Daoy (cell line): ENCODE data around the gene HPSE2. TPM values are rescaled to one million over a fixed set of nuclear protein-coding genes. Genes with fewer than 3 reads are reported as not detected.

Source experiments
- DNase-seq: peaks from one replicate; pipeline ENCODE4 v3.0.0-alpha.2; 2015; ENCODE audit warnings: low read depth
- total RNA-seq: library from RNA; depleted of rRNA; stranded (reverse); fragments of >200 nt; shearing (Covaris generic); gene quantifications from 2 replicates; pipeline ENCODE4 v1.2.3, GENCODE V29; 2014

The HPSE2 gene
- total RNA-seq, 1 experiment from 2014 or later, result 0.06 TPM

DNA sequence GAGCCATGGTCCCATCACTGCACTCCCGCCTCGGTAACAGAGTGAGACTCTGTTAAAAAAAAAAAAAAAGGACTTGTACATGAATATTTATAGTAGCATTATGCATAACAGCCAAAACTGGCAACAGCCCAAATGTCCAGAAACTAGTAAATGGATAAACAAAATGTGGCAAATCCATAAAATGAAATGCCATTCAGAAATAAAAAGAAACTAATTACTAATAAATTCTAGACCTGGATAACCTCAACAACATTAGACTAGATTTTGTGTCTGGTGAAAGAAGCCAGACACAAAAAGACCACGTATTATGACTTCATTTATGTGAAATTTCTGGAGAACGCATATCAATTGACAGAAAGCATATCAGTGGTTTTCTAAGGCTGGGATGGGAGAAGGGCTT is 74.5 kb downstream of the HPSE2 start:
- DNase-seq, result no peak

DNA sequence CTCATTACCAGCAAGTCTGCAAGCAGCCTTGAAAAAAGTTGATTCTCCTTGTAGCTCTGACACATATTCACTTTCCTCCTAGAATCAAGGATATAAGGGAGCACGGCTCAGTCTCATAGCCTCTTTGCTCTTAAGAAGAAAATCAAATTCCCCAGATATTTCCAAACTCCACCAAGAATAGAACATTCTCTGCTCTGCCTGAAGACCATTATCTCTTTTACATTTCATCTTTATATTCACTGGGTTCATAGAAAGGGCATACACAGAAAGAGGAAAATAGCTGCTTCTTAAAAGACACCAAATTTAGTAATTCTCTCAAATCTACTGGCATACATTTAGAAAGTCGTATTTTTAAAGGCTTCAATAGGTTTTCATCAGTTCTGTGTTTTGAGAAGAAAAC is 92.0 kb downstream of the HPSE2 start:
- DNase-seq, result no peak

DNA sequence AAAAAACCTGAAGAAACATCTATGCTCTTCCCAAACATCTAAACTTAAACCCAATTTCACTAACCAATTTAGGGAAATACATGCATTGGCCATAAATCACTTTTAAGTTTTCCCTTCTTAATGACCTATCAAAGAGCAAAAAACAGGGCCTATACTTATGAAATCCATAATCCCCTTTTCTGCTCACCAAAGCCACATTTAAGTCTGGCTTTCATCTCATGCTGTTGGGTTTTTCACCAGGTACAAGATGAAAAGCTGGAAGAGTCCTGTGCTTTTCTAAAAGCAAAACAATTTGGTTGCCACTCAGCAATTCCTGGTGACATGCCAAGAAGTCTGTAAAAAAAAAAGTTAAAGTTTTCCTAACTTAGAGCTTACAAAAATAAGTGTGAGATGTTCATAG is 92.6 kb downstream of the HPSE2 start:
- DNase-seq, result no peak

- peak; percentile 34 for DNase-seq
These were observed 102.8 kb downstream of the HPSE2 start for GRCh38 chr10:99132897-99133296.

DNA sequence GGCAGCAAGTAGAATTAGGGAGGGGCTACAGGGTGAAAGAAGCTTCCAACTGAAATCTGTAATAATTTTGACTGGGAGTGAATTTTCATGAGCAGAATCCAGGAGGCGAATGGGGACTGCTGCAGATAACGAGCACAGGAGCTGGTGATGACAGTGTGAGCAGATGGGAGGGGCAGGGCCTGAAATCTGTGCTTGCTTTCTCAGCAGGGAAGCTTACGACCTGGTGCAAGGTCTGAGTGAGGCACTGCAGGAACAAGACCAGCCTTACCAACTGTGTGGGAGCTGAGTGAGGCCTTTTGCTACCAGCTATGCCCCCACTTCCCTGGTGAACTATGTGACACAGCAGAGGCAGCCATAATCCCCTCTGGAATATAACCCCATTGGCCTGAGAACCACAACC is 109.8 kb downstream of the HPSE2 start:
- no peak for DNase-seq

DNA sequence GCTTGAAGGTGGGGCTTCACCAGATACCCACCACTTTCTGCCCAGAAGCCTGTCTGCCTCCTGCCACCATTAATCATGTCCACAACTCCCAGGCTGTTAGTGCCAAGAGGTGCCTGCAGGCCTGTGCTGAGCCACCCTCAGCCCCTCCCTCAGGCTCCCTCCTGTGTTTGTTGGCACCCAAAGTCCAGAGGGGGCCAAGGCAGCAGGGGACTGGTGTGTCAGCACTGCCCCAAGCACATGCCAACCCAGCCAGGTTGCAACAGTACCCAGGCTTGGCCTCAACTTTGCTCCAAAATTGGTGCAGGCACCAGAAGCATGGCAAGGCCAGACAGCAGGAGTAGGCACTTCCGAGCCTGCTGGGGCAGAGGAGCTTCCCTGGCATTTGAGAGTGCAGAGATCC is 111.3 kb downstream of the HPSE2 start:
- DNase-seq, result no peak

DNA sequence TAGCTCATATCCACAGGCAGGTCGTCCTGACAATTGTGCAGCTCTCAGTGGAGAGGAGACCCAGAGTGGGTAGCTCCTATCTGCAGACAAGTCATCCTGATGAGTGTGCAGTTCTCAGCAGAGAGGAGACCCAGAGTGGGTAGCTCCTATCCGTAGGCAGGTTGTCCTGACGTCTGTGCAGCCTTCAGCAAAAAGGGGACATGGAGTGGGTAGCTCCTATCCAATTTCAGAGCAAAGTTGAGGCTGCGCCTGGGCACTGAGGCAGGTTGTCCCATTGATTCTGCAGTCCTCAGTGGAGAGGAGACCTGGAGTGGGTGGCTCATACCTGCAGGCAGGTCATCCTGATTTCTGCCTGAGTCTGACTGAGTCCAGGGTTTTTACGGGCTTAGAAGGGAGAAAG is 111.8 kb downstream of the HPSE2 start:
- DNase-seq, result no peak

DNA sequence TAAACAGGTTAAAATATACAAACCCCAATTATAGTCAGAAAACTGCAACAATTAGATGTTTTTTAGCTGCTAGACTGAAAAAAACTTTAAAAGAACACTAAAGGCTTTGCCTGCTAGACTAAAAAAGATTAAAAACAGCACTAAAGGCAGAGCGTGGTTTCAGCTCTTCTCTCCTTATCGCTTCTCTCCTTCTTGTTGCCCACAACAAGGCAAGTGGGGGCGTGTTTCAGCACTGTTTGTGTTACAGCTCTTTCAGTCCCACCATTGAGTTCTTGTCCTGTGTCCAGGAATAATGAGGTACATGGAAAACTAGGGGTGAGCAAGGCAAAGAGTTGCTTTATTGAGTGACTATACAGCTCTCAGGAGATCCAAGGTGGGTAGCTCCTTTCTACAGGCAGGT is 112.3 kb downstream of the HPSE2 start:
- DNase-seq, result no peak

GRCh38 chr10:99119258-99119748 is 116.3 kb downstream of the HPSE2 start:
- DNase-seq, result no peak

- no peak for DNase-seq
These were observed 119.9 kb downstream of the HPSE2 start for GRCh38 chr10:99115703-99116102.

DNA sequence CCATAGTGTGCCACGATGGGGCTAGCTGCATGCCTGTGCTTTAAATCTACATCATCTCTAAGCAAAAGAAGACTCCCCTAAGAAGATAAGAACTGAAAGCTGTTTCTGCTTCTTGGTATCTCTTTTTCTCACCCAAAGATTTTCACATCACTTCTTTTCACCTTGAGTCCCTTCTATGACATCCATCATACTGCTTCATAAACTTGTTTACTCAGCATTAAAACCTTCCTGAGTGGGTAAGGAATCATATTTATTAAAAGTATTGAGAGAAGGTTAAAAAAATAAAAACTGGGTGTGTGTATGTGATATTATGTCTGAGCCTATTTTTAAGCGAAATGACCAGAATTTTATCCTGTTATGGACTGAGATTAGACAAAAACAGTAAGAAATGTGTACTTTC is 150.3 kb downstream of the HPSE2 start:
- DNase-seq, result no peak

GRCh38 chr10:99084161-99084560 is 151.5 kb downstream of the HPSE2 start:
- no peak for DNase-seq

DNA sequence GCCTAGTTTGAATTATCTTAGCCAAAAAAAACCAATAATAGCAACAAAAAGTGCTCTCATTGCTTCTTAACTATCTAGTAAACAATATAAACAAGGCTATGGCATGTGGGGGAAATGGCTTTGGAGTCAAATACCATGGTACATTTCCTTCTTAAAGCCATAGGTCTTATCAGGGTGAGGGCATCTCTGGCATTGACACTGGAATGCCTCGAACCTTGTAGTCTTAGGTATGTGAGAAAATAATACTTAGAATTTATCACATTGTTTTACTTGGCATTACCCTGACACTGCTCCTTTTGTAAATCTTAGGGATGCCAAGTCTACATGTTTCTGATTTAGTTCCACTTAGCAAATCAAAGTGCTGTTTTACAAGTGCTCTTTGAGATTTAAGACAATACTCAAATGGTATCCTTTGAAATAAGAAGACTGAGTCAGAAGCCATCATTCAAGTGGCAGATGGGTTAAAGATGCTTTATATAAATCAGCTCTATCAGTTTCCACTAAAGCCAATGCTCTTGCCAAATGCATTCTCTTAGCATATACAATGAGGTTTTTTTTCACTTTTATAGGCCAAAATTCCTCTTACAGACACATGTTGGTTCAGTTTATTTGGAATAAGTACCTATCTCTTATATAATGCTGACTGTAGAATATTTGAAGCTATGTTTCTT is 155.2 kb downstream of the HPSE2 start:
- no peak for DNase-seq

GRCh38 chr10:99062591-99062990 is 173.1 kb downstream of the HPSE2 start:
- no peak for DNase-seq

DNA sequence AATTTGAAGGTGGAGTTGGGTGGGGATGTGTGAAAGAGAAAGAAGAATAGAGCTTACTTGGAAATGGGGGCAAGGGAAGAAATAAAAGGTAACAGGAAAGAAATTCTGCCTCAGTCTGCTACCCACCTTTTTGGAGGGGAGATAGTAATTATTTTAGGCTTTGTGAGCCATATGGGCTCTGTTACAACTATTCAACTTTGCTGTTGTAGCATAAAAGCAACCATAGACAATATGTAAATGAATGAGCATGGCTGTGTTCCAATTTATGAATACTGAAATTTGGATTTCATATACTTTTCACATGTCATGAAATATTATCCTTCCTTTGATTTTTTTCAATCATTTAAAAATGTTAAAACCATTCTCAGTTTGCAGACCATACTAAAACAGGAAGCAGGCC is 176.9 kb downstream of the HPSE2 start:
- no peak for DNase-seq

GRCh38 chr10:99057936-99058690 is 177.5 kb downstream of the HPSE2 start:
- no peak for DNase-seq

- no peak for DNase-seq
These were observed 190.0 kb downstream of the HPSE2 start for GRCh38 chr10:99045671-99046070.

GRCh38 chr10:99042051-99042771 is 193.4 kb downstream of the HPSE2 start:
- DNase-seq, result no peak

- DNase-seq, result no peak
These were observed 194.2 kb downstream of the HPSE2 start for GRCh38 chr10:99041468-99041867.

GRCh38 chr10:99013885-99014284 is 221.8 kb downstream of the HPSE2 start:
- peak; percentile 1 for DNase-seq

GRCh38 chr10:99010286-99010685 is 225.4 kb downstream of the HPSE2 start:
- DNase-seq, result no peak

DNA sequence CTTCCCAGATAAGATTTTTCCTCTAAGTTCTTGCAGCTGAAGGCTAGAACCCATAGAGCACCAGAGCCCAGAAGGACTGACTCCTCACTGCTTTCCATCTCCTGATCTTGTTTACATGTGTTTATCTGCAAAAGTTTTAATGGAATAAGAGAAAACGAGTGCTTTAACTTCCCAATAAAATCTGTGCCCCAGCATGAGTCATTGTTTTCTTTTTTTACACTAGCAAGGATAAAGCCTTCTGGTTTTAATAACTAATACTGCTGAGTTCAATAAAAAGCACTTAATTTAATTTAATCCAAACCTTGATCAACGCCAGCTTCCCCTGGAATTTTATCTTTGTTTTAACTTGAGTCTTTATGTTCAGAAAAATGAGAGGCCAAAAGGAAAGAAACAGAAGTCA is 227.6 kb downstream of the HPSE2 start:
- DNase-seq, result no peak

GRCh38 chr10:99007457-99007856 is 228.2 kb downstream of the HPSE2 start:
- no peak for DNase-seq
